NCI-H1417 treated with DMSO at 0.1 percent for 48 hours (cell line): ENCODE results near the gene BRWD1.

Source experiments
- DNase-seq: peaks from one replicate; lab custom pipeline; 2025; lab: John Stamatoyannopoulos, UW

The BRWD1 gene

DNA sequence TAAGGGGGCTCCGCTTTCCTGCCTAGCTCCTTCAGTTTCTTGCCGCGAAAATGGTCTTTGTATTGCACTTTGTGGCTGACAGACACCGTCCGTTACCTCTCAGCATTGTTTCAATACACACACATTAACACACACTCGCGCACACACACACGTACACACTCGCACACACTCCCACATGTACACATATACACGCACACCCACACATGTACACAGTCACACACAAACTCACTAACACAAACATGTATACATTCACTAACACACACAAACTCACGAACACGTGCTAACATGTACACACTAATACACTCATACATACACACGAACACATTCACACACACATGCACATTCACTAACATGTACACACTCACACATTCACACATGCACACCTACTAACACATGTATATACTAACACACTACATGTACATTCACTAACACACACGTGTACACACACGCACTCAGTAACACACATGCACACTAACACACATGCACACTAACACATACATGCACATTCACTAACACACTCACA is 179.1 kb downstream of the BRWD1 start:
- DNase-seq: no peak
